ACC112 (cell line): ENCODE data around the gene ACTR3C.
"Not testable (repeated sequence)": the region's sequence is repeated elsewhere in the genome, so short reads cannot be mapped to it uniquely, and the experiment has no call there.

ENCODE experiments used
- H2AFZ ChIP-seq: fragments of 200-600 bp; sonication (generic); one replicate; pipeline ENCODE4 v1.6.0; 2017; ENCODE audit warnings: antibody characterized with exemption, low read length; ENCODE audit not compliant: unreplicated experiment
- H3K27ac ChIP-seq: fragments of 200-600 bp; sonication (generic); 2 replicates; pipeline ENCODE4 v1.5.1; 2014; ENCODE audit warnings: low read depth, mild to moderate bottlenecking, antibody characterized with exemption, low read length, moderate library complexity
- H3K27me3 ChIP-seq: fragments of 200-600 bp; sonication (generic); 2 replicates; pipeline ENCODE4 v1.6.1; 2014; ENCODE audit warnings: mild to moderate bottlenecking, antibody characterized with exemption, low read length, moderate library complexity, mixed read lengths; ENCODE audit not compliant: insufficient read depth
- H3K36me3 ChIP-seq: fragments of 200-600 bp; sonication (generic); 2 replicates; pipeline ENCODE4 v1.6.1; 2016; ENCODE audit warnings: mild to moderate bottlenecking, antibody characterized with exemption, low read length, moderate library complexity, mixed read lengths; ENCODE audit not compliant: insufficient read depth
- H3K4me1 ChIP-seq: fragments of 200-600 bp; sonication (generic); one replicate; pipeline ENCODE4 v1.6.1; 2016; ENCODE audit warnings: low read length, mixed read lengths; ENCODE audit not compliant: insufficient read depth, unreplicated experiment, control insufficient read depth
- H3K4me3 ChIP-seq: fragments of 200-600 bp; sonication (generic); 2 replicates; pipeline ENCODE4 v1.5.1; 2014; ENCODE audit warnings: mild to moderate bottlenecking, low read depth, low read length
- H3K79me2 ChIP-seq: fragments of 200-600 bp; sonication (generic); one replicate; pipeline ENCODE4 v1.6.0; 2016; ENCODE audit warnings: low read length; ENCODE audit not compliant: control insufficient read depth, unreplicated experiment, insufficient read depth

The ACTR3C gene

GRCh38 chr7:150295614-150296013 is 27.7 kb downstream of the ACTR3C start:
- H3K79me2 ChIP-seq, H3K4me3 ChIP-seq, H3K4me1 ChIP-seq, H2AFZ ChIP-seq, H3K27ac ChIP-seq, H3K27me3 ChIP-seq, H3K36me3 ChIP-seq: not testable (repeated sequence)

- not testable (repeated sequence) for H3K27me3 ChIP-seq, H3K27ac ChIP-seq, H3K4me3 ChIP-seq, H2AFZ ChIP-seq, H3K36me3 ChIP-seq, H3K4me1 ChIP-seq, H3K79me2 ChIP-seq
These were observed 28.3 kb downstream of the ACTR3C start for GRCh38 chr7:150295027-150295426.

DNA sequence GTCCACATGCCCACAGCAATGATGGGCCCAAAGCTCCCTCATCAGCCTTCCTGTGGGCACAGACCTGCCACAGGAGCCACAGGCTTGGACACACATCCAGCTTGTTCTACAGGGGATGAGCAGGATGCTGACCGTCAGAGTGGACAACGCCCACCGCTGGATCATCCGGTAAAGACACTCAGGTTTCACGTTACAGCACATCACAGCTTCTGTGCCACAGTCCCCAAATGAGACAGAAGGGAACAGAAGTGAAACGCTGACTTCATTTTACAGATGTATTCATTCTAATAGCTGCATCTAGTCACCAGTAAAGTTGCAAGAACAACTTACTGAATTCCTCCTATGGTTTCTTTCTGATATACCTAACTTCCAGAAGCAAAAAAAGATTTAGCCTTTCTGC is 33.0 kb downstream of the ACTR3C start:
- H3K36me3 ChIP-seq, H3K27ac ChIP-seq, H3K4me1 ChIP-seq, H3K27me3 ChIP-seq, H3K4me3 ChIP-seq, H3K79me2 ChIP-seq, H2AFZ ChIP-seq: not testable (repeated sequence)

DNA sequence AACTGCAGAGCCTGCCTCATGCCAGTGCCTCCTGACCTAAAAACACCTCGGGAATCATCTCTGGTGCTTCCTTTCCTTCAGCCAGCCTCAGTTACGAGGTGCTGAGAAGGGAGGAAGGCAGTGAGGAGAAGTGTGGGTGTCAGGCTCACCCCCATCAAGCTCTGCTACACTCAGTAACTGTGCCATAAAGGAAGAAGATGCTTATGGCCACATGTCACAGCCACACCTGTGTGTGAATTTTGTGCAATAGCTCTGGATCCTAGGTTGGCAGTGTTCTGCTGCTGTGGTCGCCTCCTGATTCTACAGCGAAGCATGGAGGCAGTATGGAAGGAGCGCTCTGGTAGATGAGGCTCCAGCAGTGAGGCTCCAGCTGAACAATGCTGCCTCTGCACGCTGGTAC is 34.5 kb downstream of the ACTR3C start:
- H3K4me1 ChIP-seq, H3K27me3 ChIP-seq, H3K36me3 ChIP-seq, H2AFZ ChIP-seq, H3K27ac ChIP-seq, H3K79me2 ChIP-seq, H3K4me3 ChIP-seq: not testable (repeated sequence)

DNA sequence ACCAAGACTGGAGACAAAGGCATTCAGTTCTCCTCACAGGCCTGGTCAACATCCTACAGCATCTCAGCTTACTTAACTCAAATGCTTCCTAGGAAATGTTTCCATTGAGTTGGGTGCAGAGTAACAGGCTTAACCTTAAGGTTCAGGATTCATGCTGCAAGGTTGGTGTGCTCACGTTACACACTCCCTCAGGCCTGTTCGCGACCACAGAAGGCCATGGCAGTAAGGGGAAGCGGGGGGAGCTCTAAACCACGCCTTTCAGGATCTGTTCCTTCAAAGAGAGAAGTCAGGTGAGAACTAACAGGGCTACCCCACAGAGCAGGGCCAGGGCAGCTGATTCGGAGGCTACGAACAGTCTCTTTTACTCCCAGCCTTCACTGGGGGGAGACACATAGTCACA is 35.5 kb downstream of the ACTR3C start:
- H3K27me3 ChIP-seq, H3K36me3 ChIP-seq, H3K79me2 ChIP-seq, H3K27ac ChIP-seq, H2AFZ ChIP-seq, H3K4me1 ChIP-seq, H3K4me3 ChIP-seq: not testable (repeated sequence)

DNA sequence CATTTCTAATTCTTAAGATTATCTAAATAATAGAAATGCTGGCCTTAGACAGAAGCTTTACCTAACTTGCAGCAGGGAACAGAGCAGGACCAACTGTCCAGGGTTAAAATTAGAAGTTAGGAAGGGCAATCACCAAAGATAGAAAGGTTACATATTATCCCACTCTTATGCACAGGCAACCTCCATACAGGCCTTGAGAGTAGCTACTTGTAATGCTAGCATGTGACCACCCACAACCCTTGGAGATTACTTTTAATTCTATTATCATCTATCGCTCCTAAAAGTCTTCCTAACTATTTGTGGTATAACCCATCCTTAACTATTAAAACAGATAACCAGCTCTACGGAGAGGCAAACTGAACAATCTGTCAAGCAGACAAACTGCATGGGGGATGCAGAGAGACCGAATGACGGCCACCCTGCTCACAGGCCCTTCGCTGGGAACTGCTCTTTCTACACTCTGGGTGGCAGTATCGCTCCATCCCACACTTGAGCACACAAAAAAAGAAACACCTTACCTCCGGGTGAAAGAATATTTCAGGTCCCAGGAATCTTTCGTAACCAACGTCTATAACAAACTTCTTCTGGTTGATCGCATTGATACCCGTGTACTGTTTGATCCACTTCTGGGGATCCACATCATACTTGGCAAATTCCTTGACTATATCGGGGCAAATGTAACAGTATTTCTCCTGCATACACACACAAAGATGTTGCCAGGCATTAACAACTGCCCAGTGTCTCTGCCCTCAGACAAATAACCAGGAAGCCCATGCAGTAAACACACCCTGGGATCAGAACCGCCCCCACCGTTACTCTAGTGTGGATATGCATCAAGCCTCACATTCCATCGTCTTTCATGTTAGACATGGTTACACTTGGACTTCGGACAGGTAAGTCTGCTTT is 37.2 kb downstream of the ACTR3C start:
- H3K4me3 ChIP-seq, H3K36me3 ChIP-seq, H3K4me1 ChIP-seq, H2AFZ ChIP-seq, H3K27ac ChIP-seq, H3K79me2 ChIP-seq, H3K27me3 ChIP-seq: not testable (repeated sequence)

GRCh38 chr7:150283608-150284007 is 39.7 kb downstream of the ACTR3C start:
- H3K27ac ChIP-seq, H3K36me3 ChIP-seq, H3K27me3 ChIP-seq, H3K4me3 ChIP-seq, H3K4me1 ChIP-seq, H3K79me2 ChIP-seq, H2AFZ ChIP-seq: not testable (repeated sequence)

DNA sequence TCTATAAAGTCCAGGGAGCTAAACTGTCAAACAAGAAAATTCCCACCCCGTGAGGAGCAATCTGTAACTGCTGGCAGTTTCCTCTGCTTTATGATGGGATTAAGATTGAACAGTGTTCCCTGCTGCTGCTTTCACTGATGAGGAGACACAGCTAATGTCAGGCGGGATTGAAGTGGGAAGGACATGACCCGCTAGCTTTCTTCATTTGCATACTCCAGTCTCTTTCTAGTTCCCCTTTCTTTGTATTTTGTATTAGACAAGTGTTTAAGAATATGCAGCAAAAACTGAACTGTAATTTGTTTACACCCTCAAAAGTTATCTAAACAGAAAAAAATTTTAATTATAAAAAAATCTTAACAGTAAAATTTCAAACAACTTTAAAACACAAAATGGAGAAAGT is 40.2 kb downstream of the ACTR3C start:
- H3K27ac ChIP-seq, H2AFZ ChIP-seq, H3K4me3 ChIP-seq, H3K4me1 ChIP-seq, H3K79me2 ChIP-seq, H3K27me3 ChIP-seq, H3K36me3 ChIP-seq: not testable (repeated sequence)

- H3K4me1 ChIP-seq, H3K27me3 ChIP-seq, H3K4me3 ChIP-seq, H3K27ac ChIP-seq, H3K79me2 ChIP-seq, H3K36me3 ChIP-seq, H2AFZ ChIP-seq: not testable (repeated sequence)
These were observed 41.5 kb downstream of the ACTR3C start for GRCh38 chr7:150281681-150282403.

DNA sequence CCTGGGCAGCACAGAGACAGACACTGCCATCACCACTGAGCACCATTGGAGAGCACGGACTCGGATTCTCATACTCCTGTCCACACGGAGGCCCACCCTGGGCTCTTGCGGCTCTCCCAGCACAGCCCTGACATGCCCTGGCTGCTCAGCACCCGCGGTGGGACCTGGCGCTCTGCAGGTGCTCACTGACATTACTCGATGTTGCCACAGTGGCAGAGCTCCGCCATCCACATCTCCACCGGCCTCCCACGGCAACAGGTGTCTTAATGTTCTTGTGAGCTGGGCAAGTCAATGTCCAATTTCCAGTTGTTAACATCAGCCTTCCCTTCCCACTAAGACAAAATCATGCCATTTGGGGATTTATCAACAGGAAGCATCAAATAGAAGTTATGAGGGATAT is 45.0 kb downstream of the ACTR3C start:
- H3K79me2 ChIP-seq, H3K27me3 ChIP-seq, H3K36me3 ChIP-seq, H2AFZ ChIP-seq, H3K4me3 ChIP-seq, H3K27ac ChIP-seq, H3K4me1 ChIP-seq: not testable (repeated sequence)

DNA sequence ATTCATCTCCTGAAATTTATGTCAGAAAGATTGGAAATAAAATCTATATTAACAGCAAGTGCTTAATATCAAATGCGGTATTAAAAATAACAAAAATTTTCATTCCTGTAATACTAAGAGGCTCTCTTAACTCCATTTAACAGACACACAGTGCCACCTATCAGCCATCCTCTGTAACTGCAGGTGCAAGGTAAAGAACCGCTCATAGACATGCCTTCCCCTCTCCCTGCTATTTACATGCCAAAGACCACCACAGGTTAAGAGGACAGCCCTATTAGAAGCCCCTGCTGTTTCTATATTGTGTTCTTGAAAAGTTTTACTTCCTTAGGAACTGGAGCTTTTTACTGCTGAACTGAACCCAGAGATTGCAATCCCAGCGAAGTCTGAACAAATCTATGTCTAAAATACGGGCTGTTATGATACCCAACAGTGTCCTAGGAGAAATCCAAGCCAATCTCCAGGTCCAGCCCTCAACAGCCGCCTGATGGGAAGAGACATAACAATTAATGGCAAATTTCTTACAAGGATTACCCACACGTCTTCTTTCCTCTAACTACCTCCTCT is 47.1 kb downstream of the ACTR3C start:
- H2AFZ ChIP-seq, H3K79me2 ChIP-seq, H3K27me3 ChIP-seq, H3K36me3 ChIP-seq, H3K4me1 ChIP-seq, H3K4me3 ChIP-seq, H3K27ac ChIP-seq: not testable (repeated sequence)
